NOMO-1 treated with dmso at 0.1 percent for 144 hours (cell line): ENCODE measurements around the gene FNDC3B.

Experiments used
- DNase-seq: peaks from one replicate; lab custom pipeline; 2025; ENCODE audit not compliant: unreplicated experiment; lab: John Stamatoyannopoulos, UW

The FNDC3B gene

DNA sequence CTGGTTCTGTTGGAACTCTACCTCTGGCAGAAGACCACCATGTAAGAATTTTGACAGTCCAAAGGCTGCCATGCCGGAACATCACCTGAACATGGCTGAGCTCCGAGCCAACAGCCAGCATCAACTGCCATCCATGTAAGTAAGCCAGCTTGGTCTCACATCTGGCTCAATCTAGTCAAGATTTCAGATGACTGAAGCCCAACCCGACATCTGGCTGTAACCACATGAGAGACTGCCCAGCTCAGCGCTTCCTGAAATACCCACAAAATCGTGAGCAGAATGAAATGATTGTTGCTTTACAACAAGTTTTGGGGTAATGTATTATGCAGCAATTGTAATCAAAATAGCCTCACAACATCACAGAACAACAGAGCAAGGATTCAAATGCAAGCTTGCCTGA, 375.9 kb downstream of the FNDC3B start:
- DNase-seq: no peak

DNA sequence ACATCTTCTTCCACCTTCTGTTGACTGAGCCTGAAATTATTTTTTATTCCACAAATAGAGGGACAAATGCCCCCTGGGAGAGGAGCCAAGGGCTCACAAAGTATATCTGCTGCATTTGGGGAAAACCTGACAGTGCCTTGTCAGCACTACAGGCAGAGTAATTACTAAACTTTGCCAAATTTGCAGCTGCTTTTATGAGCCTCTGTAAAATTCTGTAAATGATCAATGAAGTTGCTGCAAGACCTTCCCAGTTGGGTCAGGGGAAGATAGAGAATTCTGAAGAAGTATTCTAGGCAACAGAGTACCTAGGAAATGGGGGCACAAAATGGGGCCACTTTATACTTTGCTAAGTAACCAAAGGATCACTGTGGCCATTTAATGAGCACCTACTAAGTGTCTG, 398.3 kb downstream of the FNDC3B start:
- no peak for DNase-seq

DNA sequence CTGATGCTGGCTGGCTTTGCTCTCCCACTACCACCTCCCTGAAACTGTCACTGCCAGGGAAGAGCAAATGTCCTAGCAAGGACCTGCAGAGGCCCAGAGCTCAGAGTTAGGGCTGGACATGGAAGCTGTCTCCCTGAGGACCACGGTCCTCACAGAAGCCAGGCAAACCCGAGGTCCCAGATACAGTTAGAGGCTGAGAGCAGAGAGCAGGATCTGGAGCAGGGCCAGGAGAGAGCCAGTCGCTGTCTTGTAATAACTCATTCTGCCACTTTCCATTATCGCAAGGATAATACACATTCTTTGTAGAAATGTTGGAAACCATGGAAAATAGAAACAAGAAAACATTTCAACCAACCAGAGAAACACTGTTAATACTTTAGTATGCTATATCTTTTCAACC, 398.8 kb downstream of the FNDC3B start:
- DNase-seq: no peak

DNA sequence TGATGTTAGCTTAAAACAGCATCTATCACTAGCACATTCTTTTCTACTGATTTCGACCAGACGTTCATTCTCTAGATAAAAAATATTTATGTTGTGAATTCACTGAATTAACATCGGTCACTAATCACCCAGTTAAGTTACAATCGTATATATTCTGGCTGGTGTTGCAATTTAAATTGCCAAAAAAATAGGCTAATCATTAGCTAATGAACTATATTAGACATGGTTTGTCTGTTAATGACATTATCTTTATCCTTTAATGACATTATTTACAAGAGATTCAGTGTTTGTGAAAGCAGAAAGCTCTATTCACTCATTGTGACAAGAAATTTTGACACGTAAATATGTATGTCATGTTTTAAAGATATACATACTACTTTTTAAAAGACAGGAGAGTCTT, 402.2 kb downstream of the FNDC3B start:
- DNase-seq: no peak

DNA sequence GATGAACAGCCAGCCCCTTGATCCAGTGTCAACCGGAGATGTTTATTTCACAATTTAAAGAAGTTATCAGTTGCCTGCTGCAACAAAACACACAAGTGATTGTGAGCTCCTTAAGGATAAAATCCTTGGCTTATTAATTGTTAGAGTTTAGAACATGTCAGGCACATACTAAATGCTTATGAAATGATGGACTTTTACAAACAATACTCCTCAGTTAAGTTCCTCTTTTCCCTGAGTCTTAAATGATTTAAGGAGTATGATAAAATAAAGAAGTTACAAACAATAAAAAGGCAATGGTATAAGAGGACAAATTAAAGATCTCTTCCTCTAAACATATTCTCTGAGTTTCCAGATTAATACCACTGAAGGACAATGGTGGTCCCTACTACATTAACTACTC, 403.2 kb downstream of the FNDC3B start:
- no peak for DNase-seq

DNA sequence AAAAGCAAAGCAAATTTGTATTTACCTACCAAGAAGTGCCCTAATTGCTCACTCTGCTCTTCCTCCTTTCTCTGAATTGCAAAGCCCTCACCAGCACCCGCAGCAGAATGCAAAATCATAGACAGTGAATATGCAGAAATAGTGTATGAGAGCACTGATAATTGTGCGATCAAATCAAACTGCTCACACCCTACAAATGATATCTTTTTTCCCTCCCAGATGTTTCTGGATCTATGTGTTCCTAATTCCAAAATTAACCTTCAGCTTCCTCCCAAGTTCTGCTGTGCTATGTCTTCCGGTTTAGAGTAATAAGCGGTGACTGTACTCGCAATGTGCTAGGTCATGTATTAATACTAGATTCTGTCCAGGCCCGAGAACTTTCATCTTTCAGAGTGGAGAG, 405.4 kb downstream of the FNDC3B start:
- peak; percentile 6 for DNase-seq

DNA sequence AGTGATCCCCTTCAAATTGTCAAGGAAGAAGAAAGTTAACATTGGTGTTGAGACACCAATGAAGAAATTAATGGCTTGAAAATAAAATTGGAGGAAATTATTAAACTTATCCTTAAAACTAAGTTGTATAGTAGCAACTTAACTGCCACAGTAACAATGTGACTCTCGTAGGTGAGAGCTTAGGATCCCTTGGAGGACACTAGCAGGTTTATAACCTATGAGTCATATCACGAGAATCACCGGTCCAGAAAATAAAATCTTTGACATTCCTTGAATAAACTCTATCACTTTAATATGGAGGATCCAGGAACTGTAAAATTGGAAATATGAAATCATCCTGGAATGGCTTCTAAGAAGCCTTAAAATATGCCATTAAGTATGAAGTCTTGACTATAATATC, 406.8 kb downstream of the FNDC3B start:
- no peak for DNase-seq

DNA sequence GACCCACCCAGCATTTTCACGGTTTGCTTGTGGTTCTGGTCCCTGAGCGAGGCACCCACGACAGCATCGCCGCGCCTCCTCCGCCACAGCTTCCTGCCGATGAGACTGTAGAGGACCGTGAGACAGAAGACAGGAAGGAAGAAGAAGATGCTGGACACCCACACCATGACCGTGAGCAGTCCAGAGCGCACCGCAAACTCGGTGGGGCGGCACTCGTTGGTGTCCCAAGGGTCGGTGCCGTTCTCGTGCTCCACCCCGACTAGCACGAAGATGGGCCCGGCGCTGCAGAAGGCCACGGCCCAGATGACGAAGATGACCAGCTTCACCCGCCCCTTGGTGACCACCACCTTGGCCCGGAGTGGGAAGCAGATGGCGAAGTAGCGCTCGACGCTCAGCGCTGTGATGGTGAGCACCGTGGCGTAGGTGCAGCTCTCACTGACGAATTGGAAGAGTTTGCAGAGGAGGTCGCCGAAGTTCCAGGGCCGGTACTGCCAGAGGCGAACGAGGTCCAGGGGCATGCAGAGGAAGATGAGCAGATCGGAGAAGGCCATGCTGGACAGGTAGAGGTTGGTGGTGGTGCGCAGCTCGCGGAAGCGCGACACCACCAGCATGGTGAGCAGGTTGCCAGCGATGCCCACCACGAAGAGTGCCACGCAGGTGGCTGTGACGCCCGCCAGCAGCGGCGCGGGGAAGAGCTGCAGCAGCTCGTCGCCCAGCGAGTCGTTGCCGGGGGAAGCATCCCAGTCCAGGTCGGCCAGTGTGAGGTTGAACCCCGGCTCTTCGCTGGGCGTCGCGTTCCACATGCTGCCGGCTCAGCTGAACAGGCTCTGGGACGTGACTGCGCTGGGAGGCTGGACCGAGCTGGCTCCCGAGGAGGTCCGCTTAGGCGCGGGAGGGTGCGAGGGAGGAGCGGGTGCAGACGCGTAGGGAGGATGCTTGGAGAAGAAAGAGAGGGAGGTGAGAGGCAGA, 408.5 kb downstream of the FNDC3B start, which contains the start of gene GHSR:
GHSR (minus strand) TSS at position 846 of the 969 bp plus-strand sequence; CDS start at position 803, 43 bp downstream.
- DNase-seq: no peak

DNA sequence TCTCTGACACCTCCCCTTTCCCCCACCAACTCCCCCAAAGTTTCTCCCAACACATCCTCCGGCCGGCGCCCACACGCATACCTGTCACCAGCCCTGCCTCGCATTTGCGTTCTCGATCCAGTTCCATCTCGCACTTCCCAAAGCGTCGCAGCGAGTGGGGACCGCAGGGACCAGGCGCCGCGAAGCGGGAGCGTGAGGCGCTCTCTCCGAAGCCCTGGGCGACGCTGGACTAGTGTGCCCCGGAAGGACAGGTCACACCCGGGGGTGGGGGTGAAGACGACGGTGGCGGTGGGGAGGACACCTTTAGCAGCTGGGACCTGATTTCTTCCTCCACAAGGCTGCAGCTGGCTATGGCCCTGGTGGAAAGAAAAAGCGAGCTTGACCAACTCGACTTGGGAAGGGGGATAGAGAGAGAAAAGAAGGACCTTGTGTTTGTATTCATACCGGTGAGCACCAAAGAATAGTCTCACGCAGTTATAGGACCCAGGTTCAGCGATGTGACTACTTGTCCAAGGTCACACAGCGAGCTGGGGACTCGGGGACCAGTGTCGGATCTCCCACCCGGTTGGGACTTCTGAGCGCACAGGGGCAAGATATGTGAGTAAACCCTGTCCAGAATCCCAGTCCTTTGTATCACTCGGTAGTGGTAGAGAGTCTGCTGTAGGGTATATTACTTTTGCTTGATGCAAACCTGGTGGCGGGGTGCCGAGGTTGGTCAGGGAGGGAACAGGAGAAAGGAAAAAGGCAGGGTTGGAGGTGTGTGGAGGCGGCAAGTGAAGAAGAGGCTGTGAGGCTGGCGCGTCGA, 409.5 kb downstream of the FNDC3B start:
- DNase-seq: no peak

DNA sequence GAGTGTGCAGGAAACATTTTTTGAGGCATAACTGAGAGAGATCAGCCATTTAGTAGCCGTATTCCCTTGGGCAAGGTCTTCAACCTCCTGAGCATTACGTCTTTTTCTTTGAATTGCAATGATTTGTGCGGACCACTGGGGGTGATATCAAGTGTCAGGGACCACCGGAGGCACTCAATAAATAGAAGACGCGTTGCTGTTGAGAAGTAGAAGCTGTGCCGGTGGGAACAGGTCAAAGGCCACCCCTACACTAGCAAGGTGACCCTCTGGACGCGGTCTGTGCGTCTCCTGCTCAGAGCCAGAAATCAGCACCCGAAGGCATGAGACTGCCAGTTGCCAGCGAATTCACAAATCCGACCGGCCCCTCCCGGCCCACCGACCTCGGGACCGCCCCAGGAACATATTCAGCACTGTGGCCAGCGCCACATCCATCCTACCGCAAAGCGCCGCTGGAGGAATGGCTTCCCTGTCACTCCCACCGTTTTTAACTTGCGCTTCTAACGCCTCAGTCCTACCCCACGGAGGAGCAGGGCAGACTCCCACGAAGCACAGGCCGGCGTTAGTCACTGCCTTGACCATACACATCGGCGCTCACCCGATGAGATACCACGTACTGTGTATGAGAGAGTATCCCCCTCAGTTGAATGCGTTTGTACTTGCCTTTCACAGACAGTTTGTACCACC, 410.2 kb downstream of the FNDC3B start:
- DNase-seq: no peak
